Suprapubic skin (tissue), 4 donors: ENCODE data around the gene C1orf21. TPM values are rescaled to one million over a fixed set of nuclear protein-coding genes. Genes with fewer than 3 reads are reported as not detected.
"Not testable (repeated sequence)": the region's sequence is repeated elsewhere in the genome, so short reads cannot be mapped to it uniquely, and the experiment has no call there.

Source experiments
- DNase-seq, 2 donors: peaks; one replicate each; pipeline ENCODE4 v3.0.0-alpha.2; 2019; ENCODE audit warnings: low spot score in 2 of 2
- H3K27ac ChIP-seq: fragments of 200-600 bp; sonication (generic); one replicate; pipeline ENCODE4 v1.5.1; 2019
- H3K27me3 ChIP-seq: fragments of 200-600 bp; sonication (generic); one replicate; pipeline ENCODE4 v1.5.1; 2019
- H3K36me3 ChIP-seq: fragments of 200-600 bp; sonication (generic); one replicate; pipeline ENCODE4 v1.5.1; 2019
- H3K4me1 ChIP-seq: fragments of 200-600 bp; sonication (generic); one replicate; pipeline ENCODE4 v1.5.1; 2019
- H3K4me3 ChIP-seq: fragments of 200-600 bp; sonication (generic); one replicate; pipeline ENCODE4 v1.5.1; 2019; ENCODE audit warnings: mild to moderate bottlenecking
- H3K9me3 ChIP-seq: fragments of 200-600 bp; sonication (generic); one replicate; pipeline ENCODE4 v1.5.1; 2019
- EP300 ChIP-seq: sonication (generic); formaldehyde crosslinking; IDR thresholded peaks from one replicate; pipeline ENCODE4 v1.6.1; 2017; ENCODE audit warnings: antibody characterized with exemption
- POLR2A ChIP-seq, 2 donors: fragments of 450-650 bp; IDR thresholded peaks; one replicate each; pipeline ENCODE4 v1.6.1; 2017; ENCODE audit warnings: antibody characterized with exemption in 2 of 2, mild to moderate bottlenecking in 2 of 2, moderate library complexity in 2 of 2
- POLR2AphosphoS5 ChIP-seq, 3 donors: sonication (generic); formaldehyde crosslinking; IDR thresholded peaks; one replicate each; pipeline ENCODE4 v1.6.1; 2017; ENCODE audit warnings: antibody characterized with exemption in 3 of 3
- WGBS: methylation state at CpG from one replicate; pipeline ENCODE4 v1.1.5; 2018; 5-methylcytosine and 5-hydroxymethylcytosine counted together
- total RNA-seq, 4 donors: library from RNA; depleted of rRNA; stranded (reverse); fragments of >200 nt; gene quantifications; one replicate each; pipeline ENCODE4 v1.1.0, GENCODE V29; 2016
- TF ChIP-seq, protein P1 (sequence below), 2 donors: fragments of 200-600 bp in 1 of 2; fragments of 450-650 bp in 1 of 2; sonication (generic) in 1 of 2; IDR thresholded peaks; one replicate each; pipeline ENCODE4 v1.5.1; 2016 to 2019; ENCODE audit warnings: antibody characterized with exemption in 2 of 2, mild to moderate bottlenecking in 1 of 2, moderate library complexity in 1 of 2

The C1orf21 gene, protein sequence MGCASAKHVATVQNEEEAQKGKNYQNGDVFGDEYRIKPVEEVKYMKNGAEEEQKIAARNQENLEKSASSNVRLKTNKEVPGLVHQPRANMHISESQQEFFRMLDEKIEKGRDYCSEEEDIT
- 10 to 100 TPM; 73.0 to 95.7 (median 79.2) TPM for total RNA-seq

DNA sequence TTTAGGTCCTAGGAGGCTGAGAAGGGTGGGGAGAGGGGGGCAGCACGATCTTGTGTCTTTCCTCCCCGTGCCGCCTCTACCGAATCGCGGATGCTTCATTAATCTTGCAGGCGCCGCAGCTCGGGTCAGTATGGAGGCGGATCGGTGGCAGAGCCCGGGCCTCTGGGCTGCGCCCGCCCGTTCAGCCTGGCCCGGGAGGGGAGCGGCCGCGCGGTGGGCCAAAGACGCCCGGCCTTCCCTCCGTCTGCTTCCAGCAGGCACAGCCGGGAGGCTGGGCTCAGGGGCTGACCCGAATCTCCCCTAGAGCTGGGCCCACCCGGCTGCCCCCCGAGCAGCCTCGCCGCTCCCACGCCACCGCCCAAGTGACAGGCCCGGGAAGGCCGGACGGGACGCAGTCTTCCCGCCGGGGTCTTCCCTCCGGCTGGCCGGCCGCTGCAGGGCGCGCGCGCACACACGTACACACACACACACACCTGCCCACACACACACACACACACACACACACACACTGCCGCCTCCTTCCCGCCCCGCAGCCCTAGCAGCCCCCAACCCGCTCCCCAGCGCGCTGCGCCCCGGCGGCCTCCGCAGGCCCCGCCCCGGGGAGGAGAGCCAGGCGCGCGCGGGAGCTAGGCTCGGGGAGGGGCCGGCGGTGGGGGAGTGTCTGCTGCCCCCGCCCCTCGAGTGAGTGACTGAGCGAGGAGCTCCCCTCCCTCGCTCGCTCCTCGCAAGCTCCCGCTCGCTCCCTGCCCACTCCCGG, at the start of gene C1orf21:
Gene C1orf21, plus strand, starts transcription at position 718 of the 757 bp plus-strand sequence. CDS start 90,481 bp downstream, outside the sequence.
- peak within 1 kb of the TSS; percentile 92 for H3K4me3 ChIP-seq
- peak within 1 kb of the TSS; percentile 97 for H3K27ac ChIP-seq
- WGBS = under 1% methylated on average over 29 of the region's 73 CpGs
- TF ChIP-seq POLR2AphosphoS5 (IDR thresholded peaks at IDR 0.05) = peak in 1 of 3 donors; percentile 72
- TF ChIP-seq, protein P1, sequence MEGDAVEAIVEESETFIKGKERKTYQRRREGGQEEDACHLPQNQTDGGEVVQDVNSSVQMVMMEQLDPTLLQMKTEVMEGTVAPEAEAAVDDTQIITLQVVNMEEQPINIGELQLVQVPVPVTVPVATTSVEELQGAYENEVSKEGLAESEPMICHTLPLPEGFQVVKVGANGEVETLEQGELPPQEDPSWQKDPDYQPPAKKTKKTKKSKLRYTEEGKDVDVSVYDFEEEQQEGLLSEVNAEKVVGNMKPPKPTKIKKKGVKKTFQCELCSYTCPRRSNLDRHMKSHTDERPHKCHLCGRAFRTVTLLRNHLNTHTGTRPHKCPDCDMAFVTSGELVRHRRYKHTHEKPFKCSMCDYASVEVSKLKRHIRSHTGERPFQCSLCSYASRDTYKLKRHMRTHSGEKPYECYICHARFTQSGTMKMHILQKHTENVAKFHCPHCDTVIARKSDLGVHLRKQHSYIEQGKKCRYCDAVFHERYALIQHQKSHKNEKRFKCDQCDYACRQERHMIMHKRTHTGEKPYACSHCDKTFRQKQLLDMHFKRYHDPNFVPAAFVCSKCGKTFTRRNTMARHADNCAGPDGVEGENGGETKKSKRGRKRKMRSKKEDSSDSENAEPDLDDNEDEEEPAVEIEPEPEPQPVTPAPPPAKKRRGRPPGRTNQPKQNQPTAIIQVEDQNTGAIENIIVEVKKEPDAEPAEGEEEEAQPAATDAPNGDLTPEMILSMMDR (IDR thresholded peaks at IDR 0.05) = no peak
- H3K4me1 ChIP-seq = peaks cover 38% of the 10 kb centered on the region
- DNase-seq = peak; percentile 91 to 92
- no peaks in the 10 kb centered on the region for H3K27me3 ChIP-seq
- H3K9me3 ChIP-seq = no peaks in the 10 kb centered on the region
- no peaks in the 10 kb centered on the region for H3K36me3 ChIP-seq

DNA sequence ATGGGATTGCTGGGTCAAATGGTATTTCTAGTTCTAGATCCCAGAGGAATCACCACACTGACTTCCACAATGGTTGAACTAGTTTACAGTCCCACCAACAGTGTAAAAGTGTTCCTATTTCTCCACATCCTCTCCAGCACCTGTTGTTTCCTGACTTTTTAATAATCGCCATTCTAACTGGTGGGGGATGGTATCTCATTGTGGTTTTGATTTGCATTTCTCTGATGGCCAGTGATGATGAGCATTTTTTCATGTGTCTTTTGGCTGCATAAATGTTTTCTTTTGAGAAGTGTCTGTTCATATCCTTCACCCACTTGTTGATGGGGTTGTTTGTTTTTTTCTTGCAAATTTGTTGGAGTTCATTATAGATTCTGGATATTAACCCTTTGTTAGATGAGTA, 49.0 kb upstream of the C1orf21 start:
- not testable (repeated sequence) for H3K36me3 ChIP-seq, DNase-seq, H3K27me3 ChIP-seq, H3K27ac ChIP-seq, H3K4me3 ChIP-seq, H3K4me1 ChIP-seq, H3K9me3 ChIP-seq
- 100% methylated on average over 1 of the region's 1 CpG for WGBS

DNA sequence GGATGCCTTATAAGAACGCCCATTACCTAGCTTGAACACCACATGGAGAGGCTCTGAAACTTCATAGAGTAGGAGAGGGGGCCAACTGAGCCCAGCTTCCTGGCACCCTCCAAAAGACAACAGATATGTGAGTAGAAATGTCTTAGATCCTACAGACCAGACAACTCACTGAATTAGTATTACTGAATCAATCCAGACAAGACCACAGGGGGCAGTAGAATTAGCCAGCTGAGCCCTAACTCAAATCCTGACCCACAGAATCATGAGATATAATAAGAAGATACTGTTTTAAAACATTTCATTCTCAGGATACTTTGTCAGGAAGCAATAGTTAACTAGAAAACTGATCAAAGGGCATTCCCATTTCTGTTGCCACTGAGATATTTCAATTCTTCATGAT, 45.8 kb upstream of the C1orf21 start:
- no peak for TF ChIP-seq POLR2AphosphoS5 (IDR thresholded peaks at IDR 0.05)
- no peak for TF ChIP-seq EP300
- TF ChIP-seq, protein P1 (IDR thresholded peaks at IDR 0.05) = no peak
- no peak for TF ChIP-seq POLR2A (IDR thresholded peaks at IDR 0.05)
- Histone ChIP-seq H3K27me3 (no peaks in the 10 kb centered on the region), H3K4me3 (no peak overlapping the region), H3K27ac (no peak overlapping the region), H3K36me3 (no peaks in the 10 kb centered on the region), H3K4me1 (no peaks in the 10 kb centered on the region), H3K9me3 (no peaks in the 10 kb centered on the region)
- DNase-seq = no peak
- whole genome bisulfite sequencing = 100% methylated on average over 1 of the region's 1 CpG

DNA sequence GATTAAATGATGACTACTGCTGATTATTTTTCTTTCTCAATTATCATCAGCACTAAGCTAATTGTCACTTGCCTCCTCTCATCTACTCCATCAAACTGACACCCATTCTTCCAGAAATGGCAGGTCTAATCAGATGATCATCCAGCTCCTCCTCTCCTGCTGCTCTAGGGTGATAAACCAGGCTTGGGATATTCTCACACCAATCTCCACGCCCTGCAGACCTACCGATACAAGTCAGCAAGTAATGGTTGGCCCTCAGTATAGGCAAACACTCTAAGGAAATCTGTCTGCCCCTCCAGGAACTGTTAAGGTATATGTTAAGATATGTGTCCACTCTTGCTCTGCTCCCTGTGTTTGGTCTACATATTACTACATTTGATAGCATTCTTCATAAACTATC, 36.3 kb upstream of the C1orf21 start:
- WGBS = 97% methylated on average over 2 of the region's 2 CpGs
- H3K27ac ChIP-seq = no peak overlapping the region
- no peaks in the 10 kb centered on the region for H3K4me1 ChIP-seq
- H3K9me3 ChIP-seq = no peaks in the 10 kb centered on the region
- no peaks in the 10 kb centered on the region for H3K27me3 ChIP-seq
- DNase-seq = no peak
- TF ChIP-seq POLR2A (IDR thresholded peaks at IDR 0.05) (no peak), POLR2AphosphoS5 (IDR thresholded peaks at IDR 0.05) (no peak), EP300 (no peak)
- TF ChIP-seq, protein P1 (IDR thresholded peaks at IDR 0.05) = no peak
- no peaks in the 10 kb centered on the region for H3K36me3 ChIP-seq
- H3K4me3 ChIP-seq = no peak overlapping the region

DNA sequence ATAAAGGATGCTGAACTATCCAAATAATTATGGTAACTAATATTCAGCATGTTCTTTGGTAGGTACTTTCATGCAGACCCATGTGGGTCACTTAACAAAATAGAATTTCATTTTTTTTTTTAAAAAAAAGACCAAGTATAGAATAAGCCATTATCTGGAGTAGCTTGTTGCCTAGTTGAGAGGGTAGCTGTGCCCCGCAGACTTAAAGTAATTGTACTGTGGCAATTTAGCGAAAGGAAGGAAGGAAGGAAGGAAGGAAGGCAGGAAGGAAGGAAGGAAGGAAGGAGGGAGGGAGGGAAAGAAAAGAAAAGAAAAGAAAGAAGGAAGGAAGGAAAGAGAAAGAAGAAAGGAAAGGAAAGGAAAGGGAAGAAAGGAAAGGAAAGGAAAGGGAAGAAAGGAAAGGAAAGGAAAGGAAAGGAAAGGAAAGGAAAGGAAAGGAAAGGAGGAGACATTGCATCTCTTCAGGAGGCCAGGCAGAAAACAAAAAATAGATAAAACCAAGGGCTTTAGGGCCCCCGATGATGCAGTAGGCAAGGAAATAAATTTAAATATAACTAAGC, 35.3 kb upstream of the C1orf21 start:
- Histone ChIP-seq H3K9me3 (no peaks in the 10 kb centered on the region), H3K4me3 (no peak overlapping the region), H3K4me1 (no peaks in the 10 kb centered on the region), H3K27ac (no peak overlapping the region), H3K27me3 (no peaks in the 10 kb centered on the region), H3K36me3 (no peaks in the 10 kb centered on the region)
- DNase-seq = no peak
- no peak for TF ChIP-seq POLR2AphosphoS5 (IDR thresholded peaks at IDR 0.05)
- no peak for TF ChIP-seq POLR2A (IDR thresholded peaks at IDR 0.05)
- TF ChIP-seq, protein P1 (IDR thresholded peaks at IDR 0.05) = no peak
- no peak for TF ChIP-seq EP300
- 89% methylated on average over 3 of the region's 3 CpGs for WGBS
